Measurements from ENCODE around the gene MOB3B.

Gene MOB3B

DNA sequence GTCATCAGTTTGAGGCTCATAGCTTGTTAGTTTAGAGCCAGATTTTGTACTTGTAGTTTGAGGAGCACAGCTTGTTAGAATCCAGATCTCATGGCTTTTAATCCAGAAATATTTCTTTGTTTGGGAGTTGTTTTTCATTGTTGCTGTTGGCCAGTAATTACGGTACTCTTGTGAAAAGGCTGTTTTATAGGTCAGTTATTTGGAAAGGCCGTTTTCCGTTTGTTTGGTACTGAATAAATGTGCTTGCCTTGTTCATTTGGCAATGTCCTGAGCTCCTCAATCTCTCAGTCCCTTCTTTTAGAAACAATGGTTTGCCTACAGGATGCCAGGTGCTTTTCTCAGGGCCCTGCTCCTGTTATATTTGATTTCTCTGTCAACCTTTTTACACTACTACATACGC lies 4.5 kb upstream of the MOB3B start:
- TF ChIP-seq, protein P1, sequence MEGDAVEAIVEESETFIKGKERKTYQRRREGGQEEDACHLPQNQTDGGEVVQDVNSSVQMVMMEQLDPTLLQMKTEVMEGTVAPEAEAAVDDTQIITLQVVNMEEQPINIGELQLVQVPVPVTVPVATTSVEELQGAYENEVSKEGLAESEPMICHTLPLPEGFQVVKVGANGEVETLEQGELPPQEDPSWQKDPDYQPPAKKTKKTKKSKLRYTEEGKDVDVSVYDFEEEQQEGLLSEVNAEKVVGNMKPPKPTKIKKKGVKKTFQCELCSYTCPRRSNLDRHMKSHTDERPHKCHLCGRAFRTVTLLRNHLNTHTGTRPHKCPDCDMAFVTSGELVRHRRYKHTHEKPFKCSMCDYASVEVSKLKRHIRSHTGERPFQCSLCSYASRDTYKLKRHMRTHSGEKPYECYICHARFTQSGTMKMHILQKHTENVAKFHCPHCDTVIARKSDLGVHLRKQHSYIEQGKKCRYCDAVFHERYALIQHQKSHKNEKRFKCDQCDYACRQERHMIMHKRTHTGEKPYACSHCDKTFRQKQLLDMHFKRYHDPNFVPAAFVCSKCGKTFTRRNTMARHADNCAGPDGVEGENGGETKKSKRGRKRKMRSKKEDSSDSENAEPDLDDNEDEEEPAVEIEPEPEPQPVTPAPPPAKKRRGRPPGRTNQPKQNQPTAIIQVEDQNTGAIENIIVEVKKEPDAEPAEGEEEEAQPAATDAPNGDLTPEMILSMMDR (conservative IDR thresholded peaks at IDR 0.05; ENCODE audit: low read depth) = no peak
- CTCF ChIA-PET = interaction anchor here (0.6 kb wide), 1 partner anchor 10 kb away, joined by 3 read pairs; no protein-coding TSS in a partner anchor

GRCh38 chr9:27533311-27533710 lies 3.7 kb upstream of the MOB3B start:
- ChIA-PET CTCF (no interaction called here), POLR2A (ENCODE audit: low non-redundant PET) (no interaction called here)
- no peak for DNase-seq (ENCODE audit: low spot score)
- H3K27ac ChIP-seq = no peak overlapping the region
- TF ChIP-seq, protein P1 (conservative IDR thresholded peaks at IDR 0.05; ENCODE audit: low read depth) = no peak

More for the DNA sequence above, 4.5 kb upstream of the MOB3B start:
- DNase-seq (ENCODE audit: low spot score) = no peak
- no peak overlapping the region for H3K27ac ChIP-seq
- POLR2A ChIA-PET (ENCODE audit: low non-redundant PET) = no interaction called here

DNA sequence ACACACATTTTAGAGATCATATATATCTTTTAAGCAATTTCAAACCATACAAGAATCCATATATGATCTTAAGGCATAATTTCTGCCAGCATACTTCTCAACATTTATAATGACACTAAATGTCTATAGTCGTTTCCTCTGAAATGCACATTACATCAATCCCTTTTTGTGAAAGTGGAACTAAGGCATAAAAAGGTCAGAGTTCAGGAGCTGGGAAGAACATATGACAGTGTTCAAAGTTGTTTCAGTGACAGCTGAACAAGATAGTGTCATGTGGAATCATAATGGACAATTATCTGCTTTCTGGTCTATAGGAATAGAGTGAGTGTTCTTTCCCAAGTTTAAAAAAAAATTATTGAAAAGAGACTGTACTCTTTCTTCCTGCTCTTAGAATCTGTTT lies 2.4 kb upstream of the MOB3B start:
- DNase-seq (ENCODE audit: low spot score) = no peak
- TF ChIP-seq, protein P1 (conservative IDR thresholded peaks at IDR 0.05; ENCODE audit: low read depth) = no peak
- no peak overlapping the region for H3K27ac ChIP-seq
- ChIA-PET CTCF (no interaction called here), POLR2A (ENCODE audit: low non-redundant PET) (no interaction called here)

- POLR2A ChIA-PET (ENCODE audit: low non-redundant PET) = no interaction called here
- DNase-seq (ENCODE audit: low spot score) = no peak
- TF ChIP-seq, protein P1 (conservative IDR thresholded peaks at IDR 0.05; ENCODE audit: low read depth) = no peak
- CTCF ChIA-PET = interaction anchor here (2.0 kb wide), 1 partner anchor 198 kb away, joined by 17 read pairs; no protein-coding TSS in a partner anchor
- H3K27ac ChIP-seq = no peak overlapping the region
Measured at GRCh38 chr9:27530915-27531755, 1.5 kb upstream of the MOB3B start.

- CTCF ChIA-PET = interaction anchor here (0.6 to 2.0 kb wide), 9 partner anchors 9 to 198 kb away, joined by 3 to 17 read pairs (median 5); no protein-coding TSS in a partner anchor
- POLR2A ChIA-PET (ENCODE audit: low non-redundant PET) = no interaction called here
- peak overlapping the region; percentile 97 for H3K27ac ChIP-seq
- TF ChIP-seq, protein P1 (conservative IDR thresholded peaks at IDR 0.05; ENCODE audit: low read depth) = no peak
- DNase-seq (ENCODE audit: low spot score) = peak; percentile 75
Measured at GRCh38 chr9:27528886-27529315, 713 bp downstream of the MOB3B start.

GRCh38 chr9:27528076-27528885 lies 1.3 kb downstream of the MOB3B start:
- ChIA-PET CTCF (interaction anchor here (0.6 to 0.7 kb wide), 3 partner anchors 78 to 1090 kb away, joined by 3 to 5 read pairs (median 3); no protein-coding TSS in a partner anchor), POLR2A (ENCODE audit: low non-redundant PET) (no interaction called here)
- DNase-seq (ENCODE audit: low spot score) = peak; percentile 84
- TF ChIP-seq, protein P1 (conservative IDR thresholded peaks at IDR 0.05; ENCODE audit: low read depth) = no peak
- H3K27ac ChIP-seq = peak overlapping the region; percentile 97

All from RWPE1 (cell line).